ENCODE data around the gene SPAG16. TPM values are rescaled to one million over a fixed set of nuclear protein-coding genes. Genes with fewer than 3 reads are reported as not detected.

SPAG16 gene
- total and polyA plus RNA-seq, 9 donors = 17.3 to 29.0 (median 18.8) TPM

DNA sequence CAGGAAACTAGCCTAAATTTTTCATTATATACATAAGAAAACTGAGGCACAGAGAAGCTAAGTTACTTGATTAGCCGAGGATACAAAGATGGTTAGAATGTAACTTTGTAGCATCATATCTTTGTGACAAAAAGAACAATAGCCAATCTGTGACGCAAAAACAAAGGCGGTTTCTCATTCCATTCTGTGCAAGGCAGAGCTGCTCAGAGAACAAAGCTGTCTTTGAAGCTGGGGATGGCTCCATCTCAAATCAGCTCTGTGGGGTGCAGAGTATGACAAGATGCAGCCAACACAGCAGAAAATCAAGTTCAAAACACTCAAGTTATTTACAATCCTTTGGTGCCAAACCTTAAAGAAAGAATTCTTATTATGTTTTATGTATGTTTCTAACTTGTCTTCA, 1044.7 kb downstream of the SPAG16 start:
- DNase-seq = peak; percentile 0
- no peaks in the 10 kb centered on the region for H3K9me3 ChIP-seq (replicated peaks; ENCODE audit: control insufficient read depth, low read depth, low read length)
- H3K36me3 ChIP-seq (ENCODE audit: control insufficient read depth, insufficient read depth, low read length) = no peaks in the 10 kb centered on the region
- H3K4me1 ChIP-seq (ENCODE audit: control insufficient read depth, insufficient read depth, low read length) = no peaks in the 10 kb centered on the region
- H3K27me3 ChIP-seq (ENCODE audit: control insufficient read depth, insufficient read depth, low read length) = no peaks in the 10 kb centered on the region
- no peak overlapping the region for H3K27ac ChIP-seq (ENCODE audit: low read length)
- no CpG with 5 or more reads among the region's 3 CpGs for WGBS (ENCODE audit: insufficient coverage)
- no peak overlapping the region for H3K4me3 ChIP-seq (ENCODE audit: low read length)

DNA sequence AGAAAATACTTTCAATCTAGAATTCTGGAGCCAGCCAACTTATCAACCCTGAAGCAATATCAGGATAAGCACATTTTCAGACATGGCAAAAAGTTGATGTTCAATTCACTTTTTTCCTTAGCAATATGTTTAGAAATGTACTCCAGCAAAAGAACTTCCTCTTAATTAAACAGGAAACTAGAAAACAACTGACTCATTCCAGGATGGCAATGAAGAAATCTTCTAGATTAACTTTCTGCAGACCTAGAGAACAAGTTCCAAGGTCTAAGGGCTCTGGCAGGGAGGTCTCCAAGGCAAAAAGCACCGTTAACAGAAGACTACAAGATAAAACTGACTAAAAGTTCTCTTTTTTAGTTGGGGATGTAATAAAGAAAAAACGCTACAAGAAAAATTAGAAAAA, 1057.4 kb downstream of the SPAG16 start:
- no peaks in the 10 kb centered on the region for H3K4me1 ChIP-seq (ENCODE audit: control insufficient read depth, insufficient read depth, low read length)

DNA sequence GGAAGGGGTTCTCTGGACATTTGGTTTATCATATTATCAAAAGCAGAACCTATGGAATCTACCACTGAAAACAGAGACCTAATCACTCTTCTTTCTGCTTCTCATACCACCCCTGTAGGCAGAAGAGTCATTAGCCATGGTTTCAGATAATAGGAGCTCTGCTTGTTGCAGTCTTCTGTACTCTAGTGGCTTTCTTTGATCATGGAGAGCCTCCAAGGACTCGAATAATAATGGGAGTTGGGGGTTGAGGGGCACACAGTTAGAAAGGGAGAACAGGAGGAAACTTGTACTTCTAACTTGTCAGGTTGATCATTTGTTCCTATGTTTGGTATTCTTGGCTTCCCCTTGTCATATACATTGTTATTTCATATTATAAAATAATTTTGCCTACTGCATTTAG, 1074.2 kb downstream of the SPAG16 start:
- H3K27ac ChIP-seq (ENCODE audit: low read length) = no peak overlapping the region

More for the DNA sequence above, 1057.4 kb downstream of the SPAG16 start:
- WGBS (ENCODE audit: insufficient coverage) = no CpG with 5 or more reads among the region's 2 CpGs
- Histone ChIP-seq H3K27me3 (ENCODE audit: control insufficient read depth, insufficient read depth, low read length) (no peaks in the 10 kb centered on the region), H3K27ac (ENCODE audit: low read length) (no peak overlapping the region), H3K36me3 (ENCODE audit: control insufficient read depth, insufficient read depth, low read length) (no peaks in the 10 kb centered on the region), H3K4me3 (ENCODE audit: low read length) (no peak overlapping the region), H3K9me3 (replicated peaks; ENCODE audit: control insufficient read depth, low read depth, low read length) (no peaks in the 10 kb centered on the region)
- DNase-seq = no peak

DNA sequence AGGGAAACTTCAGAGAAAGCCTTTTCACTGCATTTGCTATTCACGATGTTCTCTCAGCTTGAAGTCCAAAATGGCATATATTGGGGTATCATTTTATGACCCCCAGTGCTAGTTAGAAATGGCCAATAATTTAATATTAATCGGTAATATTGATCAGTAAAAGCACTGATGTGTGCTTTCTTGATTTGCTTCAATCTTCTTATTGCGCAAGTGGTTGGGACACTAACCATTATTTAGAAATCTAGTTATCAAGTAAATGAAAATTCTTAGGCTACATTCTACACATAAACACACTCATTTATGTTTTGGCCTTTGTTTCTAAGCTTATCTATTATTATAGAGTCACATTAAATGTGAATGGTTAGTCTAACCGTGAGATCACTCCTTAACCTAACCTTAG, 1076.9 kb downstream of the SPAG16 start:
- no CpG with 5 or more reads among the region's 4 CpGs for WGBS (ENCODE audit: insufficient coverage)
- Histone ChIP-seq H3K36me3 (ENCODE audit: control insufficient read depth, insufficient read depth, low read length) (no peaks in the 10 kb centered on the region), H3K9me3 (replicated peaks; ENCODE audit: control insufficient read depth, low read depth, low read length) (peaks cover 5% of the 10 kb centered on the region), H3K27ac (ENCODE audit: low read length) (no peak overlapping the region), H3K4me1 (ENCODE audit: control insufficient read depth, insufficient read depth, low read length) (no peaks in the 10 kb centered on the region), H3K27me3 (ENCODE audit: control insufficient read depth, insufficient read depth, low read length) (no peaks in the 10 kb centered on the region), H3K4me3 (ENCODE audit: low read length) (no peak overlapping the region)
- DNase-seq = no peak

More for the DNA sequence above, 1074.2 kb downstream of the SPAG16 start:
- H3K36me3 ChIP-seq (ENCODE audit: control insufficient read depth, insufficient read depth, low read length) = no peaks in the 10 kb centered on the region
- no peaks in the 10 kb centered on the region for H3K4me1 ChIP-seq (ENCODE audit: control insufficient read depth, insufficient read depth, low read length)
- no peak overlapping the region for H3K4me3 ChIP-seq (ENCODE audit: low read length)
- DNase-seq = no peak
- H3K27me3 ChIP-seq (ENCODE audit: control insufficient read depth, insufficient read depth, low read length) = no peaks in the 10 kb centered on the region
- peaks cover 5% of the 10 kb centered on the region for H3K9me3 ChIP-seq (replicated peaks; ENCODE audit: control insufficient read depth, low read depth, low read length)
- WGBS (ENCODE audit: insufficient coverage) = no CpG with 5 or more reads among the region's 1 CpG

DNA sequence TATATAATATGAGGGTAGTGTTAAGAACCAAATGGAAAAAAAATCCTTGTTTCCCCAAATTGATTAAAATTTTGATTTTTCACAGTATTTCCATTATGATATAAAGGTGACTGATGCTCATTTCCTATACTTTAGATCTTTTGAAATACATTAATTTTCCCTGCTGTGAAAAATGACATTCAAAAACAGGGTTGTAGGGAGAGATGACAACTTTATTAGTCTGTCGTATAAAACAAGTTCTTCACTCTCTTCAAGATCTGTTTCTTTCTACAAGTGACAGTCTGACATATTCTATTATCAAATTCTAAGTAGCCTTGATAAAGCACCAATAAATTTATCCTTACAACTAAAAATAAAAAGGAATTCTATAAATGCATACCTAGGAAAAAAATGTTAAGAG, 1081.3 kb downstream of the SPAG16 start:
- no peak for DNase-seq
- no CpG with 5 or more reads among the region's 1 CpG for WGBS (ENCODE audit: insufficient coverage)
- H3K9me3 ChIP-seq (replicated peaks; ENCODE audit: control insufficient read depth, low read depth, low read length) = no peaks in the 10 kb centered on the region
- H3K4me1 ChIP-seq (ENCODE audit: control insufficient read depth, insufficient read depth, low read length) = no peaks in the 10 kb centered on the region
- H3K4me3 ChIP-seq (ENCODE audit: low read length) = no peak overlapping the region
- H3K27ac ChIP-seq (ENCODE audit: low read length) = no peak overlapping the region
- no peaks in the 10 kb centered on the region for H3K36me3 ChIP-seq (ENCODE audit: control insufficient read depth, insufficient read depth, low read length)
- no peaks in the 10 kb centered on the region for H3K27me3 ChIP-seq (ENCODE audit: control insufficient read depth, insufficient read depth, low read length)

DNA sequence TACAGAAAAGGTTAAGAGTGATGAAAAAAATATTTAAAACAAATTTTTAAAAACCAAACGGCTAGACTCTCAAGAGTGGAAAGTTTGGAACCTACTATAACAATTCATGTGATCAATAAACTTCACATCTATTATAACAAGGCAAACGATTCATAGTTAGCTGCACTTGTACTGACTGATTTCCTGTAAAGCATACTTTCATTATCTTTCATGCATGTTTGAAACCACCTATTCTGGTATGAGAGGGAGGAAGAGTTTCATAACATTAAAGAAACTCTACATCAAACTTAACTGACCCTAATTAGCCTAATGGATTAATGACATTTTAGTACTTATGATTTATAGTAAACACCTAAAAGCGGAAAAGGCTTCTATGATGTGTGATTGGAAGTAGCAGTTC, 1082.9 kb downstream of the SPAG16 start:
- Histone ChIP-seq H3K27me3 (ENCODE audit: control insufficient read depth, insufficient read depth, low read length) (no peaks in the 10 kb centered on the region), H3K4me3 (ENCODE audit: low read length) (no peak overlapping the region), H3K9me3 (replicated peaks; ENCODE audit: control insufficient read depth, low read depth, low read length) (no peaks in the 10 kb centered on the region), H3K27ac (ENCODE audit: low read length) (no peak overlapping the region), H3K4me1 (ENCODE audit: control insufficient read depth, insufficient read depth, low read length) (no peaks in the 10 kb centered on the region), H3K36me3 (ENCODE audit: control insufficient read depth, insufficient read depth, low read length) (no peaks in the 10 kb centered on the region)
- no peak for DNase-seq
- WGBS (ENCODE audit: insufficient coverage) = no CpG with 5 or more reads among the region's 3 CpGs

DNA sequence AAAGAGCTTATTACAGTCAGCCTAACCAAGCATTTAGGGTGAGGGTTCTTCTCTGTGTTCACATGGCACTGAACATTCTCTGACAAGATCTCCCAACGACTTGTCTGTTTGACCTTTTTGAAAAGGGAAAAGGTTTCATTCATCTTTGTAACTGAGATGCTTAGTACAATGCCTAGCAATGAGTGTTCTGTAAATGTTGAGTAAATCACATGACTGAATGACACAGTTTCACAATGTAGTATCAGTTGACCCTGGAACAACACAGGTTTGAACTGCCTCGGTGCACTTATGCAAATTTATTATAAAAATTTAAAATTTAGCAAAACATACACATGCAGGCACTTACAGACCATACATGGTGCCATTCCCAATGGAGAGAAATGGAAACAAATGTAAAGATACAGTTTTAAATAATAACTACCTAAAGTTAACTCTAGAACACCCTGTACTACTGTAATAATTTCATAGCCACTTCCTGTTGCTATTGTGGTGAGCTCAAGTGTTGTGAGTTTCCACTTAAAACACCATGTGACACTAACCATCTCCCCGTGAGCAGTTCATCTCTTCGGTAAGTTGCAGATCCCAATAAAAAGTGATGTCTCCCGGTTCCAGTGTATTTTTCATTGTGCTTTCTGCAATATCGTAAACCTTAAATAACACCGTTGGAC, 1092.5 kb downstream of the SPAG16 start:
- Histone ChIP-seq H3K4me3 (ENCODE audit: low read length) (no peak overlapping the region), H3K27me3 (ENCODE audit: control insufficient read depth, insufficient read depth, low read length) (no peaks in the 10 kb centered on the region), H3K4me1 (ENCODE audit: control insufficient read depth, insufficient read depth, low read length) (no peaks in the 10 kb centered on the region), H3K27ac (ENCODE audit: low read length) (no peak overlapping the region), H3K36me3 (ENCODE audit: control insufficient read depth, insufficient read depth, low read length) (no peaks in the 10 kb centered on the region), H3K9me3 (replicated peaks; ENCODE audit: control insufficient read depth, low read depth, low read length) (no peaks in the 10 kb centered on the region)
- 94% methylated on average over 5 of the region's 7 CpGs for WGBS (ENCODE audit: insufficient coverage)
- no peak for DNase-seq

DNA sequence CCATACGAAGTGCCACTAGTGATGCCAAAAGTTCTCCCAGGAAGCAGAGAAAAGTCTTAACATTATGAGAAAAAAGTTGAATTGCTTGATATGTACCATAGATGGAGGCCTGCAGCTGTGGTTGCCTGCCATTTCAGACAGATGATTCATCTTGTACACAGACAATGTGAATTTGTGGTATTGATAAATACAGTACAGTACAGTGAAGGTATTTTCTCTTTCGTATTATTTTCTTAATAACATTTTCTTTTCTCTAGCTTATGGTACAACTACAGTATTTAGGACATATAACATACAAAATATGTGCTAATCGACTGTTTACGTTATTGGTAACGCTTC, 1093.0 kb downstream of the SPAG16 start:
- no peaks in the 10 kb centered on the region for H3K9me3 ChIP-seq (replicated peaks; ENCODE audit: control insufficient read depth, low read depth, low read length)
- H3K36me3 ChIP-seq (ENCODE audit: control insufficient read depth, insufficient read depth, low read length) = no peaks in the 10 kb centered on the region
- H3K4me1 ChIP-seq (ENCODE audit: control insufficient read depth, insufficient read depth, low read length) = no peaks in the 10 kb centered on the region
- H3K4me3 ChIP-seq (ENCODE audit: low read length) = no peak overlapping the region
- no peak overlapping the region for H3K27ac ChIP-seq (ENCODE audit: low read length)
- 100% methylated on average over 1 of the region's 5 CpGs for WGBS (ENCODE audit: insufficient coverage)
- no peak for DNase-seq
- no peaks in the 10 kb centered on the region for H3K27me3 ChIP-seq (ENCODE audit: control insufficient read depth, insufficient read depth, low read length)

DNA sequence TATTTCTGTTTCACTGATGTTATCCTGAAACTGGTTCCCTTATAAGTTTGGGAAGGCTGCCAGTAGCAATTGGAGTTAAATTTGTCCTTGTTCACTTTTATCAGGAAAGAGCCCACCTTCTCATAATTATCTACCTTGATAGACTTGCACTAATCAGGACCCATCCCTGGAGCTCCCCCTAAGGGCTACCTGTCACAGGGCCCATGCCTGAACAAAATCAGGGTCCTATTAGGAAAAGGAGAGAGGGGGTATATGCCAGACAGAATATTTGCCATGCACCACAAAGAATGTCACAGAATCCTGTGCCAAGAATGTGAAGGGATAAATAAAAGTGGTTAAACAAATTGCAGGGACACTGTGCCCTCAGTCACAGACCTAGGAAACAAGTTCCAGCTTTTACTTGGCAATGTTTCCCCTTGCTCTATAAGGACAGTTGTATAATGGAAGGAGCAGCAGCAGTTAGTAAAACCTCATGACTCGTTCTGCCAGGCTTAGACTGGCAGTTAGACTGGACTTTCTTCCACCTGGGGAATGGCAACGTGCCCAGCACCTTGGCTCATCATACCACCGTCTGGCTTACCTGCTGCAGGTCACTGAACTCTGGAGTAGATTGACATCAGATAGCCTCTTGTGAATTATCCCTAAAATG, 1094.3 kb downstream of the SPAG16 start:
- Histone ChIP-seq H3K27me3 (ENCODE audit: control insufficient read depth, insufficient read depth, low read length) (no peaks in the 10 kb centered on the region), H3K4me3 (ENCODE audit: low read length) (no peak overlapping the region), H3K27ac (ENCODE audit: low read length) (no peak overlapping the region), H3K4me1 (ENCODE audit: control insufficient read depth, insufficient read depth, low read length) (no peaks in the 10 kb centered on the region), H3K9me3 (replicated peaks; ENCODE audit: control insufficient read depth, low read depth, low read length) (no peaks in the 10 kb centered on the region), H3K36me3 (ENCODE audit: control insufficient read depth, insufficient read depth, low read length) (no peaks in the 10 kb centered on the region)
- WGBS (ENCODE audit: insufficient coverage) = 52% methylated on average over 3 of the region's 3 CpGs
- DNase-seq = peak; percentile 11

DNA sequence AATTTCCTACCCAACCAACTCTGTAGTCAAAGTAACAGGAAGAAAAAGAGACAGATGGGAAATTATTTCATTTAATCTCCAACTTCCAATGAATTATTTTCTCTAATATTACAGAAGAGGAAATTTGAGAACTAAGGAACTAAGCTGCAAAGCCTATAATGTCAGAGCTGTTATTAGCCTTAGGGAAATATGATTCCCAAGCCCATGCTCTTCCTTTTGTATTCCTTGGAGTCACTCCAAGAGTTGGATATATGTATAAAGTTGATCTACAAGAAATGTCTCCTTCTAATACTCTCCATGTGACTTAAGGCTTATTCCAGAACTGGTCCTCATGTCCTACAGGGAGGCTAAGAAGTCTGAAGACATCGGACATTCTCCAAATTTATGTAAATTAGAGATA, 1095.0 kb downstream of the SPAG16 start:
- DNase-seq = peak; percentile 25
- H3K4me1 ChIP-seq (ENCODE audit: control insufficient read depth, insufficient read depth, low read length) = no peaks in the 10 kb centered on the region
- no peak overlapping the region for H3K4me3 ChIP-seq (ENCODE audit: low read length)
- no peaks in the 10 kb centered on the region for H3K9me3 ChIP-seq (replicated peaks; ENCODE audit: control insufficient read depth, low read depth, low read length)
- no CpG with 5 or more reads among the region's 1 CpG for WGBS (ENCODE audit: insufficient coverage)
- no peaks in the 10 kb centered on the region for H3K27me3 ChIP-seq (ENCODE audit: control insufficient read depth, insufficient read depth, low read length)
- no peaks in the 10 kb centered on the region for H3K36me3 ChIP-seq (ENCODE audit: control insufficient read depth, insufficient read depth, low read length)
- no peak overlapping the region for H3K27ac ChIP-seq (ENCODE audit: low read length)
